Neural progenitor cell (in vitro differentiated cells): Measurements from ENCODE around the gene BLTP3B.

Source experiments
- CTCF ChIP-seq: fragments of 200-600 bp; sonication (generic); IDR thresholded peaks from 2 replicates; pipeline ENCODE4 v1.5.1; 2017; ENCODE audit warnings: antibody characterized with exemption, mild to moderate bottlenecking
- EZH2 ChIP-seq: fragments of 200-600 bp; sonication (generic); IDR thresholded peaks from 2 replicates; pipeline ENCODE4 v1.6.1; 2017; ENCODE audit warnings: antibody characterized with exemption, mild to moderate bottlenecking, moderate library complexity
- EZH2phosphoT487 ChIP-seq: fragments of 200-600 bp; sonication (generic); IDR thresholded peaks from 2 replicates; pipeline ENCODE4 v1.6.1; 2017; ENCODE audit warnings: antibody characterized with exemption

GRCh38 chr12:100123316-100124095 lies 19.2 kb downstream of the BLTP3B start:
- TF ChIP-seq CTCF (no peak), EZH2phosphoT487 (no peak), EZH2 (no peak)
